K562 (cell line): ENCODE measurements around the gene NRXN2. TPM values are rescaled to one million over a fixed set of nuclear protein-coding genes. Genes with fewer than 3 reads are reported as not detected.

ENCODE experiments used
- HNRNPLL ChIP-seq: fragments of 200-400 bp; formaldehyde crosslinking; IDR thresholded peaks from 2 replicates; pipeline ENCODE4 v1.6.1; 2017; ENCODE audit warnings: low read length, low read depth, mild to moderate bottlenecking; ENCODE audit not compliant: poor library complexity, severe bottlenecking
- ZNF699 ChIP-seq: fragments of 250-450 bp; sonication (Bioruptor Pico); IDR thresholded peaks from 2 replicates; pipeline ENCODE4 v1.8.0; 2021; ENCODE audit warnings: mild to moderate bottlenecking, moderate library complexity; ENCODE audit not compliant: insufficient replicate concordance
- polyA plus RNA-seq, 8 experiments: library from polyadenylated mRNA; depleted of rRNA in 4 of 8; stranded (reverse) in 5 of 8; unstranded in 3 of 8; fragments of >200 nt; fragmentation: Nextera tagmentation in 2 of 8; fragmentation: Illumina TruSeq in 1 of 8; extraction: Ambion mirVana in 2 of 8; extraction: Trizol in 1 of 8; gene quantifications; 2 replicates each; pipeline versions ENCODE4 v1.2.1 to v1.2.3, GENCODE V29; 2011 to 2014; ENCODE audit warnings: inconsistent platforms in 1 of 8, missing spikeins in 1 of 8
- total RNA-seq, 7 experiments: library from RNA; depleted of rRNA in 6 of 7; stranded (reverse); fragments of >200 nt in 6 of 7; fragmentation: Illumina TruSeq in 2 of 7; extraction: Trizol in 2 of 7; gene quantifications; 2 replicates each; pipeline versions ENCODE4 v1.2.1 to v1.2.3, GENCODE V29; 2011 to 2021; ENCODE audit warnings: low replicate concordance in 1 of 7
- TF ChIP-seq, protein P1 (sequence below): fragments of 200-600 bp; sonication (generic); IDR thresholded peaks from one replicate; pipeline ENCODE4 v1.6.1; 2012; ENCODE audit warnings: mild to moderate bottlenecking, low read depth, low read length, inconsistent platforms
- TF ChIP-seq, protein P2 (sequence below), 2 experiments: fragments of 450-650 bp; IDR thresholded peaks; 2 replicates each; pipeline ENCODE4 v1.6.1; 2018; ENCODE audit warnings: mild to moderate bottlenecking in 2 of 2, low read depth in 1 of 2; ENCODE audit not compliant: partially characterized antibody in 2 of 2
- TF ChIP-seq, protein P3 (sequence below): IDR thresholded peaks from 3 replicates; pipeline ENCODE4 v1.6.1; 2011; ENCODE audit warnings: borderline replicate concordance, mild to moderate bottlenecking, moderate library complexity; ENCODE audit not compliant: insufficient read length; ENCODE audit errors: extremely low read depth

Gene NRXN2
- total and polyA plus RNA-seq, 9 of the 15 experiments (the other 6 are each of a cell fraction or from before 2014, with no cell fraction given), result 0.07 to 0.47 (median 0.15) TPM; not detected in 4

DNA sequence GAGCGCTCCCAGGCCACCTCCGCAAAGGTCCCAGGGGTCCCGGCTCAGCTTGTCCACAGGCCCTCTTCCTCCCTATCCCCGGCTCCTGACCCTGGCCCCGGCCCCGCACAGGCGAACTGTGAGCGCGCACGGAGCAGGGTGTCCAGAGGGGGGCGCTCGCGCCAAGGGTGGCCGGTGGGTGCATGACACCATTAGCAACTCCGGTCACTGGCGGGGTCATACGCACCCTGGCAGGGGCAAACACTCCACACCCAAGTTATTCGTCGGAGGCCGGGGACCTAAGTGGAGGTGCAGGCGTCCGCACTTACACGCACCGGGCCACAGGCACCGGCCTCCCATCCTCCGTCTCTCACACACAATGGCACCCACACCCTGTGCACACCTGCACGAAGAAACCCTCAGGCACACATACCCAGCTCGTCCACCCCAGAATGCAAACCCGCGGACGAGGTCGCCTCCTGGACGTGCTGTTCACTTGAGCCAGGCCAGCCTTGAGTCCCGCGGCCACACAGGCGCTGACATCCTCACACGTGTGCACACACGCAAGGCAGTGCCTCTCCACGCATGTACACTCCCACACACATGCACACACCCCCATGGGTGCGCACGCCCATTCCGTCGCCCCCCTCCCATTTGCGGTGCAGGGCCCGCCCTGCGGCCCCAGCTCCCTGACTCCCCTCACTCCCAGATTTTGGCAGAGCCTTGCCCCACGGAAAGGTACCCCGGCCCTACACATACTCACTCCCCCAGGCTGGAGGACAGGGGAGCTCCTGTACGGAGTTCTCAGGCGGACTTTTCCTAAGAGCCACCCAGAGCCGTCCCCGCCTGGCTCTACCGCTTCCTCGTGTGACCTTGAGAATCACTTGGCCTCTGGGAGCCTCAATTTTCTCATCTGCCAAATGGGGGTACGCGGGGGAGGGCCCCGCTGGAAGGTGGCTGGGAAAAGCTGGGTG, 20.9 kb upstream of the NRXN2 start, which contains the start of gene RASGRP2 (continued):
- TF ChIP-seq, protein P1, sequence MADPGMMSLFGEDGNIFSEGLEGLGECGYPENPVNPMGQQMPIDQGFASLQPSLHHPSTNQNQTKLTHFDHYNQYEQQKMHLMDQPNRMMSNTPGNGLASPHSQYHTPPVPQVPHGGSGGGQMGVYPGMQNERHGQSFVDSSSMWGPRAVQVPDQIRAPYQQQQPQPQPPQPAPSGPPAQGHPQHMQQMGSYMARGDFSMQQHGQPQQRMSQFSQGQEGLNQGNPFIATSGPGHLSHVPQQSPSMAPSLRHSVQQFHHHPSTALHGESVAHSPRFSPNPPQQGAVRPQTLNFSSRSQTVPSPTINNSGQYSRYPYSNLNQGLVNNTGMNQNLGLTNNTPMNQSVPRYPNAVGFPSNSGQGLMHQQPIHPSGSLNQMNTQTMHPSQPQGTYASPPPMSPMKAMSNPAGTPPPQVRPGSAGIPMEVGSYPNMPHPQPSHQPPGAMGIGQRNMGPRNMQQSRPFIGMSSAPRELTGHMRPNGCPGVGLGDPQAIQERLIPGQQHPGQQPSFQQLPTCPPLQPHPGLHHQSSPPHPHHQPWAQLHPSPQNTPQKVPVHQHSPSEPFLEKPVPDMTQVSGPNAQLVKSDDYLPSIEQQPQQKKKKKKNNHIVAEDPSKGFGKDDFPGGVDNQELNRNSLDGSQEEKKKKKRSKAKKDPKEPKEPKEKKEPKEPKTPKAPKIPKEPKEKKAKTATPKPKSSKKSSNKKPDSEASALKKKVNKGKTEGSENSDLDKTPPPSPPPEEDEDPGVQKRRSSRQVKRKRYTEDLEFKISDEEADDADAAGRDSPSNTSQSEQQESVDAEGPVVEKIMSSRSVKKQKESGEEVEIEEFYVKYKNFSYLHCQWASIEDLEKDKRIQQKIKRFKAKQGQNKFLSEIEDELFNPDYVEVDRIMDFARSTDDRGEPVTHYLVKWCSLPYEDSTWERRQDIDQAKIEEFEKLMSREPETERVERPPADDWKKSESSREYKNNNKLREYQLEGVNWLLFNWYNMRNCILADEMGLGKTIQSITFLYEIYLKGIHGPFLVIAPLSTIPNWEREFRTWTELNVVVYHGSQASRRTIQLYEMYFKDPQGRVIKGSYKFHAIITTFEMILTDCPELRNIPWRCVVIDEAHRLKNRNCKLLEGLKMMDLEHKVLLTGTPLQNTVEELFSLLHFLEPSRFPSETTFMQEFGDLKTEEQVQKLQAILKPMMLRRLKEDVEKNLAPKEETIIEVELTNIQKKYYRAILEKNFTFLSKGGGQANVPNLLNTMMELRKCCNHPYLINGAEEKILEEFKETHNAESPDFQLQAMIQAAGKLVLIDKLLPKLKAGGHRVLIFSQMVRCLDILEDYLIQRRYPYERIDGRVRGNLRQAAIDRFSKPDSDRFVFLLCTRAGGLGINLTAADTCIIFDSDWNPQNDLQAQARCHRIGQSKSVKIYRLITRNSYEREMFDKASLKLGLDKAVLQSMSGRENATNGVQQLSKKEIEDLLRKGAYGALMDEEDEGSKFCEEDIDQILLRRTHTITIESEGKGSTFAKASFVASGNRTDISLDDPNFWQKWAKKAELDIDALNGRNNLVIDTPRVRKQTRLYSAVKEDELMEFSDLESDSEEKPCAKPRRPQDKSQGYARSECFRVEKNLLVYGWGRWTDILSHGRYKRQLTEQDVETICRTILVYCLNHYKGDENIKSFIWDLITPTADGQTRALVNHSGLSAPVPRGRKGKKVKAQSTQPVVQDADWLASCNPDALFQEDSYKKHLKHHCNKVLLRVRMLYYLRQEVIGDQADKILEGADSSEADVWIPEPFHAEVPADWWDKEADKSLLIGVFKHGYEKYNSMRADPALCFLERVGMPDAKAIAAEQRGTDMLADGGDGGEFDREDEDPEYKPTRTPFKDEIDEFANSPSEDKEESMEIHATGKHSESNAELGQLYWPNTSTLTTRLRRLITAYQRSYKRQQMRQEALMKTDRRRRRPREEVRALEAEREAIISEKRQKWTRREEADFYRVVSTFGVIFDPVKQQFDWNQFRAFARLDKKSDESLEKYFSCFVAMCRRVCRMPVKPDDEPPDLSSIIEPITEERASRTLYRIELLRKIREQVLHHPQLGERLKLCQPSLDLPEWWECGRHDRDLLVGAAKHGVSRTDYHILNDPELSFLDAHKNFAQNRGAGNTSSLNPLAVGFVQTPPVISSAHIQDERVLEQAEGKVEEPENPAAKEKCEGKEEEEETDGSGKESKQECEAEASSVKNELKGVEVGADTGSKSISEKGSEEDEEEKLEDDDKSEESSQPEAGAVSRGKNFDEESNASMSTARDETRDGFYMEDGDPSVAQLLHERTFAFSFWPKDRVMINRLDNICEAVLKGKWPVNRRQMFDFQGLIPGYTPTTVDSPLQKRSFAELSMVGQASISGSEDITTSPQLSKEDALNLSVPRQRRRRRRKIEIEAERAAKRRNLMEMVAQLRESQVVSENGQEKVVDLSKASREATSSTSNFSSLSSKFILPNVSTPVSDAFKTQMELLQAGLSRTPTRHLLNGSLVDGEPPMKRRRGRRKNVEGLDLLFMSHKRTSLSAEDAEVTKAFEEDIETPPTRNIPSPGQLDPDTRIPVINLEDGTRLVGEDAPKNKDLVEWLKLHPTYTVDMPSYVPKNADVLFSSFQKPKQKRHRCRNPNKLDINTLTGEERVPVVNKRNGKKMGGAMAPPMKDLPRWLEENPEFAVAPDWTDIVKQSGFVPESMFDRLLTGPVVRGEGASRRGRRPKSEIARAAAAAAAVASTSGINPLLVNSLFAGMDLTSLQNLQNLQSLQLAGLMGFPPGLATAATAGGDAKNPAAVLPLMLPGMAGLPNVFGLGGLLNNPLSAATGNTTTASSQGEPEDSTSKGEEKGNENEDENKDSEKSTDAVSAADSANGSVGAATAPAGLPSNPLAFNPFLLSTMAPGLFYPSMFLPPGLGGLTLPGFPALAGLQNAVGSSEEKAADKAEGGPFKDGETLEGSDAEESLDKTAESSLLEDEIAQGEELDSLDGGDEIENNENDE, result no peak
- TF ChIP-seq ZNF699 (CRISPR knock-in tag) (no peak), HNRNPLL (no peak)
- TF ChIP-seq, protein P2, sequence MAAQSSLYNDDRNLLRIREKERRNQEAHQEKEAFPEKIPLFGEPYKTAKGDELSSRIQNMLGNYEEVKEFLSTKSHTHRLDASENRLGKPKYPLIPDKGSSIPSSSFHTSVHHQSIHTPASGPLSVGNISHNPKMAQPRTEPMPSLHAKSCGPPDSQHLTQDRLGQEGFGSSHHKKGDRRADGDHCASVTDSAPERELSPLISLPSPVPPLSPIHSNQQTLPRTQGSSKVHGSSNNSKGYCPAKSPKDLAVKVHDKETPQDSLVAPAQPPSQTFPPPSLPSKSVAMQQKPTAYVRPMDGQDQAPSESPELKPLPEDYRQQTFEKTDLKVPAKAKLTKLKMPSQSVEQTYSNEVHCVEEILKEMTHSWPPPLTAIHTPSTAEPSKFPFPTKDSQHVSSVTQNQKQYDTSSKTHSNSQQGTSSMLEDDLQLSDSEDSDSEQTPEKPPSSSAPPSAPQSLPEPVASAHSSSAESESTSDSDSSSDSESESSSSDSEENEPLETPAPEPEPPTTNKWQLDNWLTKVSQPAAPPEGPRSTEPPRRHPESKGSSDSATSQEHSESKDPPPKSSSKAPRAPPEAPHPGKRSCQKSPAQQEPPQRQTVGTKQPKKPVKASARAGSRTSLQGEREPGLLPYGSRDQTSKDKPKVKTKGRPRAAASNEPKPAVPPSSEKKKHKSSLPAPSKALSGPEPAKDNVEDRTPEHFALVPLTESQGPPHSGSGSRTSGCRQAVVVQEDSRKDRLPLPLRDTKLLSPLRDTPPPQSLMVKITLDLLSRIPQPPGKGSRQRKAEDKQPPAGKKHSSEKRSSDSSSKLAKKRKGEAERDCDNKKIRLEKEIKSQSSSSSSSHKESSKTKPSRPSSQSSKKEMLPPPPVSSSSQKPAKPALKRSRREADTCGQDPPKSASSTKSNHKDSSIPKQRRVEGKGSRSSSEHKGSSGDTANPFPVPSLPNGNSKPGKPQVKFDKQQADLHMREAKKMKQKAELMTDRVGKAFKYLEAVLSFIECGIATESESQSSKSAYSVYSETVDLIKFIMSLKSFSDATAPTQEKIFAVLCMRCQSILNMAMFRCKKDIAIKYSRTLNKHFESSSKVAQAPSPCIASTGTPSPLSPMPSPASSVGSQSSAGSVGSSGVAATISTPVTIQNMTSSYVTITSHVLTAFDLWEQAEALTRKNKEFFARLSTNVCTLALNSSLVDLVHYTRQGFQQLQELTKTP (IDR thresholded peaks at IDR 0.05; ENCODE audit: low read depth in 1 of 2, partially characterized antibody in 2 of 2), result no peak
- TF ChIP-seq, protein P3, sequence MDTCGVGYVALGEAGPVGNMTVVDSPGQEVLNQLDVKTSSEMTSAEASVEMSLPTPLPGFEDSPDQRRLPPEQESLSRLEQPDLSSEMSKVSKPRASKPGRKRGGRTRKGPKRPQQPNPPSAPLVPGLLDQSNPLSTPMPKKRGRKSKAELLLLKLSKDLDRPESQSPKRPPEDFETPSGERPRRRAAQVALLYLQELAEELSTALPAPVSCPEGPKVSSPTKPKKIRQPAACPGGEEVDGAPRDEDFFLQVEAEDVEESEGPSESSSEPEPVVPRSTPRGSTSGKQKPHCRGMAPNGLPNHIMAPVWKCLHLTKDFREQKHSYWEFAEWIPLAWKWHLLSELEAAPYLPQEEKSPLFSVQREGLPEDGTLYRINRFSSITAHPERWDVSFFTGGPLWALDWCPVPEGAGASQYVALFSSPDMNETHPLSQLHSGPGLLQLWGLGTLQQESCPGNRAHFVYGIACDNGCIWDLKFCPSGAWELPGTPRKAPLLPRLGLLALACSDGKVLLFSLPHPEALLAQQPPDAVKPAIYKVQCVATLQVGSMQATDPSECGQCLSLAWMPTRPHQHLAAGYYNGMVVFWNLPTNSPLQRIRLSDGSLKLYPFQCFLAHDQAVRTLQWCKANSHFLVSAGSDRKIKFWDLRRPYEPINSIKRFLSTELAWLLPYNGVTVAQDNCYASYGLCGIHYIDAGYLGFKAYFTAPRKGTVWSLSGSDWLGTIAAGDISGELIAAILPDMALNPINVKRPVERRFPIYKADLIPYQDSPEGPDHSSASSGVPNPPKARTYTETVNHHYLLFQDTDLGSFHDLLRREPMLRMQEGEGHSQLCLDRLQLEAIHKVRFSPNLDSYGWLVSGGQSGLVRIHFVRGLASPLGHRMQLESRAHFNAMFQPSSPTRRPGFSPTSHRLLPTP, result no peak
